ENCODE measurements around the gene MYT1.

DNA sequence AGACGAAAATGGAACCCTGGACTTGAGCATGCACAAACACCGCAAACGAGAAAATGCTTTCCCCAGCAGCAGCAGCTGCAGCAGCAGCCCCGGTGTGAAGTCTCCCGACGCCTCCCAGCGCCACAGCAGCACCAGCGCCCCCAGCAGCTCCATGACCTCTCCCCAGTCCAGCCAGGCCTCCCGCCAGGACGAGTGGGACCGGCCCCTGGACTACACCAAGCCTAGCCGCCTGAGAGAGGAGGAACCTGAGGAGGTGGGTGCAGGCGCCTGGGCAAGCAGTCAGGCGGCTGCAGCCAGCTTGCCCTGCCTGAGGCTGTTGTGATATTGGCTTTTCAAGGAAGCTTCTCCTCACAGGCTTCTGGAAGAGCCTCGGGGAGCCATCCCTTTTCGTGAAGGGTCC lies 55.5 kb downstream of the MYT1 start:
- TF ChIP-seq, protein P1, sequence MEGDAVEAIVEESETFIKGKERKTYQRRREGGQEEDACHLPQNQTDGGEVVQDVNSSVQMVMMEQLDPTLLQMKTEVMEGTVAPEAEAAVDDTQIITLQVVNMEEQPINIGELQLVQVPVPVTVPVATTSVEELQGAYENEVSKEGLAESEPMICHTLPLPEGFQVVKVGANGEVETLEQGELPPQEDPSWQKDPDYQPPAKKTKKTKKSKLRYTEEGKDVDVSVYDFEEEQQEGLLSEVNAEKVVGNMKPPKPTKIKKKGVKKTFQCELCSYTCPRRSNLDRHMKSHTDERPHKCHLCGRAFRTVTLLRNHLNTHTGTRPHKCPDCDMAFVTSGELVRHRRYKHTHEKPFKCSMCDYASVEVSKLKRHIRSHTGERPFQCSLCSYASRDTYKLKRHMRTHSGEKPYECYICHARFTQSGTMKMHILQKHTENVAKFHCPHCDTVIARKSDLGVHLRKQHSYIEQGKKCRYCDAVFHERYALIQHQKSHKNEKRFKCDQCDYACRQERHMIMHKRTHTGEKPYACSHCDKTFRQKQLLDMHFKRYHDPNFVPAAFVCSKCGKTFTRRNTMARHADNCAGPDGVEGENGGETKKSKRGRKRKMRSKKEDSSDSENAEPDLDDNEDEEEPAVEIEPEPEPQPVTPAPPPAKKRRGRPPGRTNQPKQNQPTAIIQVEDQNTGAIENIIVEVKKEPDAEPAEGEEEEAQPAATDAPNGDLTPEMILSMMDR (IDR thresholded peaks at IDR 0.05), result no peak
- TF ChIP-seq POLR2A (IDR thresholded peaks at IDR 0.05), result no peak
